Ovary (tissue), 3 donors: ENCODE measurements around the gene ERG.

Experiments used
- EP300 ChIP-seq: sonication (generic); formaldehyde crosslinking; IDR thresholded peaks from one replicate; pipeline ENCODE4 v1.6.1; 2017; ENCODE audit warnings: antibody characterized with exemption
- POLR2A ChIP-seq: fragments of 450-650 bp; IDR thresholded peaks from one replicate; pipeline ENCODE4 v1.6.1; 2017; ENCODE audit warnings: antibody characterized with exemption, mild to moderate bottlenecking, moderate library complexity
- TF ChIP-seq, protein P1 (sequence below), 3 donors: fragments of 450-650 bp in 2 of 3; fragments of 200-600 bp in 1 of 3; IDR thresholded peaks; one replicate each; pipeline versions ENCODE4 v1.5.1 to v1.8.0; 2016 to 2022; ENCODE audit warnings: antibody characterized with exemption in 3 of 3, mild to moderate bottlenecking in 1 of 3
- donor health status: DM: no; HTN: no; CAD: no.

DNA sequence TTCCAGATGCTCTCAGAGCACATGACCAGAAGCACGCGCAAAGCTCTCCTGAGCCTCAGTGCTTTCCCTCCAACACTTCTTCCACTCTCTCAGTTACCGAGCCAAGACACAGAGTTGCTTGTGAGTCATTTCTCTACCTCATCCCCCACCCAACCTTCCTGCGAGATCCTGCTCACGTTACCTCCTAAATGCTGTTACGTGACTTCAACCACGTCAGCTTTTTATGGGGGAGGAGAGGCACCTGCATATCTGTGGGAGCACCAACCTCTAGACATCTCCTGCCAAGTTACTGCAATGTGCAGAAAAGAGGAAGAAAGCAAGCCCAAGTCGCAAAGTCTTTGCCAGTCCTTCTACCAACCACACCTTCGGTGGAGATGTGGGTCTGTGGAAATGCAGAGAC lies 27.2 kb upstream of the ERG start:
- TF ChIP-seq, protein P1, sequence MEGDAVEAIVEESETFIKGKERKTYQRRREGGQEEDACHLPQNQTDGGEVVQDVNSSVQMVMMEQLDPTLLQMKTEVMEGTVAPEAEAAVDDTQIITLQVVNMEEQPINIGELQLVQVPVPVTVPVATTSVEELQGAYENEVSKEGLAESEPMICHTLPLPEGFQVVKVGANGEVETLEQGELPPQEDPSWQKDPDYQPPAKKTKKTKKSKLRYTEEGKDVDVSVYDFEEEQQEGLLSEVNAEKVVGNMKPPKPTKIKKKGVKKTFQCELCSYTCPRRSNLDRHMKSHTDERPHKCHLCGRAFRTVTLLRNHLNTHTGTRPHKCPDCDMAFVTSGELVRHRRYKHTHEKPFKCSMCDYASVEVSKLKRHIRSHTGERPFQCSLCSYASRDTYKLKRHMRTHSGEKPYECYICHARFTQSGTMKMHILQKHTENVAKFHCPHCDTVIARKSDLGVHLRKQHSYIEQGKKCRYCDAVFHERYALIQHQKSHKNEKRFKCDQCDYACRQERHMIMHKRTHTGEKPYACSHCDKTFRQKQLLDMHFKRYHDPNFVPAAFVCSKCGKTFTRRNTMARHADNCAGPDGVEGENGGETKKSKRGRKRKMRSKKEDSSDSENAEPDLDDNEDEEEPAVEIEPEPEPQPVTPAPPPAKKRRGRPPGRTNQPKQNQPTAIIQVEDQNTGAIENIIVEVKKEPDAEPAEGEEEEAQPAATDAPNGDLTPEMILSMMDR (IDR thresholded peaks at IDR 0.05): no peak
- TF ChIP-seq POLR2A (no peak), EP300 (no peak)
